ENCODE data around the gene KIF3C.
"Not testable (repeated sequence)": the region's sequence is repeated elsewhere in the genome, so short reads cannot be mapped to it uniquely, and the experiment has no call there.

The KIF3C gene

DNA sequence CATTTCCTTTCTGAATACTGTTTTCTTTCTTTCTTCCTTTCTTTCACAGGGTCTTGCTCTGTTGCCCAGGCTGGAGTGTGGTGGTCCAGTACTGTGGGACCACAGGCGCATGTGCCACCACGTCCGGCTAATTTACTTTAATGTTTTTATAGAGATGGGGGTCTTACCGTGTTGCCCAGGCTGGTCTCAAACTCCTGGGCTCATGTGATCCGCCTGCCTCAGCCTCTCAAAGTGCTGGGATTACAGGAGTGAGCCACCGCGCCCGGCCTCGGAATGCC is 68.7 kb downstream of the KIF3C start:
- DNase-seq: not testable (repeated sequence)

DNA sequence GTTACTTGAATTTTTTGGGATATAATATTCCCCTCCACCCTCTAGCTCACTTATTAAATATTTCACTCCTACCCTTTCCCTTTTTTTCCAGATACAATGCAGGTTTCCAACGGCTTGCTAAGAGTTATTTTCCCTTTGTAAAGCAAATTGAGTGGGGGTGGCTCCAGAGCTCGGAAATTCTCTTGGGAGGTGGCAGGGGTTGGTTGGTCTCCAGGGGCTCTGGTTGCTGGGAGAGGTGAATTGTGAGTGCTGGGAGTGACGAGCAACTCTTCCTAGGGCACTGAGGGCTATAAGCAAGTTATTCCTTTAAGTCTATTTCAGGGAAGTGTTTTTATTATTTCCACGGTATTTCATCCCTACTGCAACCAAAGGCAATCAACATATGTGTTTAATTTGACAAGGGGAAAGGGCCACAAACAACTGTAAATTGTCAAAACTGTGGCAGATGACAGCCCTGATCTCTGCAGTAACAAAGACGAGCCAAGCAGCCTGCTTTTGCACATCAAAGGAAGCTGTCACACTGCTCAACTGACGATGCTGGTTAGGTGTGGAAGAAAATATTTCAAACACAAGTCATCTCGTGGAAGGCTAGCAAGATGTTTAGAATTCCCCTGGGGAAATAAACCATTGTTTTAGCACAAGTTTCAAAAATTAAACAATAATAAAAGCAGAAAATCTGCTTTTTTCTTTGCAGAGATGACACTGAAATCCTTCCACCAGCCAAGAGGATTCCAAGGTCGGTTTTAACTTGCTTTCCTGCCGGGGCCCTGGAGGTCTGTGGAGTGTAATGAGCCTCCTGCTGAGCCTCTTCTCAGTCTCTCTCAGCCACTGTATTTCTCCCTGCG is 69.2 kb downstream of the KIF3C start:
- no peak for DNase-seq

GRCh38 chr2:25909574-25909973 is 72.7 kb downstream of the KIF3C start:
- not testable (repeated sequence) for DNase-seq

DNA sequence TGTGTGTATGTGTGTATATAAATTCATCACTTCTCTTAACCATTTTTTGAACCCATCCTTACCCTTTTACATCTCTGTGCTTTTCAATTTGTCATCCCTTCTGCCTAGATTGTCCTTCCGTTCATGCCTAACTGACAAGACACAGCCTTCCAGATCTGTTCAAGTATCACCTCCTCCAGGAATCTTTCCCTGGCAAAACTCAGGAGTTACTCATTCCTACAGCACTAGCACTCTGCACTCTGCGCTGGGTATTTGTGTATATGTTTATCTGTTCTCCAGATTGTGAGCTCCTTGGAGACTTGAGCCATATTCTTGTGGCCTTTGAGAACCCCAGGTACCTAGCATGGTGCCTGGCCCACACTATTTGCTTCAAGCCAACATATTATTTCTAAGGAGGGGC is 77.2 kb downstream of the KIF3C start:
- no peak for DNase-seq

DNA sequence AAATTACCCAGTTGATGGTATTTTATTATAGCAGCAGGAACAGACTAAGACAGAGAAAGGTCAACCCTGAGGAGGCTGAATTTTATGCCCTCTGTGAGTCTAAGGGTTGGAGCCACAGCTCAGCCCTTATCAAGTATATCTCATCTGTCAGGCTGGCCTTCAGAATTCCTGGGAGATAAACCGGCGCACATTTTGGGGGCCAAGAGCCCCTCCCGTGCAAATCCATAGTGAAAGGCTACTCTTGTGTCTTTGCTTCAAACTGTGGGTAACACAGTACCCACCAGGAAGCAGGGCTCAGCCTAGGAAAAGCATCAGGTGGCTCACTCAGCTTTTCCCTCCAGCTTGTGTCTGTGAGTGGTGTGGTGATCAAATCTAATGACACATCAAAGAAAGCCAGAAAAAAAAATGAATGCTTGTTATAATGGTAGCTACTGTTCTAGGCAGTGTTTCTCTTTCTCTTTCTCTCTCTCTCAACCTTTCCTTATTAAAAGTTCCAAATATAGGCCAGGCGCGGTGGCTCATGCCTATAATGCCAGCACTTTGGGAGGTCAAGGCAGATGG is 79.0 kb downstream of the KIF3C start:
- no peak for DNase-seq

GRCh38 chr2:25899404-25899970 is 82.8 kb downstream of the KIF3C start:
- DNase-seq: no peak

- DNase-seq: no peak
Measured at GRCh38 chr2:25897506-25897905, 84.8 kb downstream of the KIF3C start.

DNA sequence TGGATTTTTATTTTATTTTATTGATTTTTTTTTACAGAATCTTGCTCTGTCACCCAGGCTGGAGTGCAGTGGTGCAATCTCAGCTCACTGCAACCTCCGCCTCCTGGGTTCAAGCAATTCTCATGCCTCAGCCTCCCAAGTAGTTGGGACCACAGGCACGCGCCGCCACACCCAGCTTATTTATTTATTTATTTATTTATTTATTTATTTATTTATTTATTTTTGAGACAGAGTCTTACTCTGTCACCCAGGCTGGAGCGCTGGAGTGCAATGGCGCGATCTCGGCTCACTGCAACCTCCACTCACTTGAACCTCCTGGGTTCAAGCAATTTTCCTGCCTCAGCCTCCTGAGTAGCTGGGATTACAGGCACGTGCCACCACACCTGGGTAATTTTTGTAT is 86.0 kb downstream of the KIF3C start:
- not testable (repeated sequence) for DNase-seq

GRCh38 chr2:25895610-25896009 is 86.7 kb downstream of the KIF3C start:
- DNase-seq: no peak

DNA sequence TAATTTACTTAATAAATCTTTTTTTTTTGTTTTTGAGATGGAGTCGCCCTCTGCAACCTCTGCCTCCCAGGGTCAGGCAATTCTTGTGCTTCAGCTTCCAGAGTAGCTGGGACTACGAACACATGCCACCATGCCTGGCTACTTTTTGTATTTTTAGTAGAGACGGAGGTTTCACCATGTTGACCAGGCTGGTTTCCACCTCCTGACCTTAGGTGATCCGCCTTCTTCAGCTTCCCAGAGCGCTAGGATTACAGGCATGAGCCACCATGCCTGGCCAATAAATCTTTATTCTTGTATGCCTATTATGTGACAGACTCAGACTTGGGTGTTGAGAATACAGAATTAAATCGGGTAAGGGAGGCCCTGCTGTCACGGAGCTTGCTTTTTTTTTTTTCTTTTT is 87.3 kb downstream of the KIF3C start:
- DNase-seq: no peak

DNA sequence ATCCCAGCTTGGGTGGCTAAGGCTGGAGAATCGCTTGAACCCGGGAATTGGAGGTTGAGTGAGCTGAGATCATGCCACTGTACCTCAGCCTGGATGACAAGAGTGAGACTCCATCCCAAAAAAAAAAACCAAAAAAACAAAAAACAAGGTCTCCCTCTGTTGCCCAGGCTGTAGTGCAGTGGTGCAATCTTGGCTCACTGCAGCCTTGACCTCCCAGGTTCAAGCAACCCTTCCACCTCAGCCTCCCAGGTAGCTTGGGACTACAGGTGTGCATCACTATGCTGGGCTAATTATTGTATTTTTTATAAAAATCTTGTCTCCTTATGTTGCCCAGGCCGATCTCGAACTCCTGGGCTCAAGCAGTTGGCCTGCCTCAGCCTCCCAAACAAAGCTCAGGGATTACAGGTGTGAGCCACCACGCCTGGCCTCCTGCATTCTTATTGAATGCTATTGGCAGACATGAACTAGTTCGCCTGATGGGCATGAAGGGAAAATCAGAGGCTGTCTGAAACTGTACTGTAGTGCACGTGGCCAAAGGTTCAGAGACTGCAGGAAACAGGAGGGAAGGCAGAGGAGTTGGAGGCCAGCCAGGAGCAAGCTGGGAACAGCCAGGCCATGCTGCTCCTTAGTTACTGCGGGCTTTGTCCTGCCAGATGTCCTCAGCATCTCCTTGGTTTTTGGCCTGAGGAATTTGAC is 88.0 kb downstream of the KIF3C start:
- DNase-seq: peak; percentile 33 to 70

- DNase-seq: no peak
Measured at GRCh38 chr2:25891672-25892071, 90.6 kb downstream of the KIF3C start.

- no peak for DNase-seq
Measured at GRCh38 chr2:25887624-25888242, 94.6 kb downstream of the KIF3C start.

DNA sequence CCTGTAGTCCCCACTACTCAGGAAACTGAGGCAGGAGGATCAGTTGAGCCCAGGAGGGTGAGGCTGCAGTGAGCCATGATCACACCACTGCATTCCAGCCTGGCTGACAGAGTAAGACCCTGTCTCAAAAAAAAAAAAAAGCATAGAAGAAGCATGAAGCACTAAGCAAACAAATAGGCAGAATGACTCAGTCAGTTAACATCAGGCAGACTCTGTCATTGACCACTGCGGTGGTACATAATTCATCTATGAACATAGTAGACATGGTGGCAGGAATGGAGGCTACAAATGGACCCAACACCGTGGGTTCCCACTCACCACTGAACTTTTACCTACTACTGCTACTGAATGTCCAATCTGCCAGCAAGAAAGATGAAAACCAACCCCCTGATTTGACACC is 96.4 kb downstream of the KIF3C start:
- no peak for DNase-seq

DNA sequence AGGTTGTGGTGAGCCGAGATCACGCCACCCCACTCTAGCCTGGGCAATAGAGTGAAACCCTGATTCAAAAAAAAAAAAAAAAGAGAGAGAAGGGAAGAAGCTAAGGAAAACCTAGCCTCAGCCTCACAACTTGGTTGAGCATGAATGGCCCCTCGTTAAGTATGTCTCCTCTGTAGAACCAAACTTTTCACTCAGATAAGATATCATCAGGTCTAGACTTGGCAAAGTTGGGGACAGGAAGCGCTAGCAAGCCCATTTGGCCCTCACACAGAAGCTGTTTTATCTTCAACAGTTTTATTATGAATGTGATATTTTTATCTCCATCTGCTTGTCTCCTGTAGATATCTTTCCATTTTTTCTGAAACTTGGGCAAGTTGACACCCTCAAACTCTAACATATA is 100.5 kb downstream of the KIF3C start:
- DNase-seq: no peak

GRCh38 chr2:25879133-25879730 is 103.1 kb downstream of the KIF3C start:
- no peak for DNase-seq

DNA sequence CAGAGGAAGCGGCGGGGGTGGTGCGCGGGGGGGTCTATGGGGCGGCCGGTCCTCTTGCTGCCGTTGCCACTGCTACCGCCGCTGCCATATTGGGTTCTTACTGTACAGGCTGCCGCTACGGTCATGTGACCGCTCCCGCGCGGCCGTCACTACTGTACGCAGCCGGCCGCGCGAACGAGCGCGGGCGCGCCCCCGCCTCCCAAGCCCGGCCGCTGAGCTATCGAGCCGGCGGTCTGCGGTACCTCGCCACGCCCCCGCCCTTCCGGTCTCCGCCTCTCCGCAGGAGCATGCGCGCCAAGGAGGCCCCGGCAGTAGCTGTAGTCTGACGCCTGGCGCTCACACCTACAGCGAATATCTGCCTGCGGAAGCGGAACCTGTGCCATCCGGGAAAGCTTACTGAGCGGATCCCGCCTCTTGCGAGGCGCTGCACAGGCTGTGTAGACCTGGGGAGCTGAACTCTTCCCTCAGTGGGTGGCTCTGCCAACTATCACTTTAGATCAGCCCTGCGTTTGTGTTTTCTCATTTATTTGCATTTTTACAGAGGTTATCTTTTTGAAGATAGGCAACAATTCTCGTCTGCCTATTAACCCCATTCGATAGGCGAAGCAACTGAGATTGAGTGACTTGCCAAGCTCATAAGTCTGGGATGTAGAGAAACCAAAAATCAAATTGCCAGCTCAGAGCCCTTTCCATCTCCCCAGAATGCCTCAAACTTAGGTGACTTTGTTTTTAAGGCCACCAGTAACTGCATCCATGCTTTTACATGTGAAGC is 103.8 kb downstream of the KIF3C start, which contains the start of gene ASXL2:
ASXL2 (minus strand) TSS at position 127 of the 772 bp plus-strand sequence. CDS start 265 bp downstream, outside the sequence.
- DNase-seq: peak; percentile 96 to 99

DNA sequence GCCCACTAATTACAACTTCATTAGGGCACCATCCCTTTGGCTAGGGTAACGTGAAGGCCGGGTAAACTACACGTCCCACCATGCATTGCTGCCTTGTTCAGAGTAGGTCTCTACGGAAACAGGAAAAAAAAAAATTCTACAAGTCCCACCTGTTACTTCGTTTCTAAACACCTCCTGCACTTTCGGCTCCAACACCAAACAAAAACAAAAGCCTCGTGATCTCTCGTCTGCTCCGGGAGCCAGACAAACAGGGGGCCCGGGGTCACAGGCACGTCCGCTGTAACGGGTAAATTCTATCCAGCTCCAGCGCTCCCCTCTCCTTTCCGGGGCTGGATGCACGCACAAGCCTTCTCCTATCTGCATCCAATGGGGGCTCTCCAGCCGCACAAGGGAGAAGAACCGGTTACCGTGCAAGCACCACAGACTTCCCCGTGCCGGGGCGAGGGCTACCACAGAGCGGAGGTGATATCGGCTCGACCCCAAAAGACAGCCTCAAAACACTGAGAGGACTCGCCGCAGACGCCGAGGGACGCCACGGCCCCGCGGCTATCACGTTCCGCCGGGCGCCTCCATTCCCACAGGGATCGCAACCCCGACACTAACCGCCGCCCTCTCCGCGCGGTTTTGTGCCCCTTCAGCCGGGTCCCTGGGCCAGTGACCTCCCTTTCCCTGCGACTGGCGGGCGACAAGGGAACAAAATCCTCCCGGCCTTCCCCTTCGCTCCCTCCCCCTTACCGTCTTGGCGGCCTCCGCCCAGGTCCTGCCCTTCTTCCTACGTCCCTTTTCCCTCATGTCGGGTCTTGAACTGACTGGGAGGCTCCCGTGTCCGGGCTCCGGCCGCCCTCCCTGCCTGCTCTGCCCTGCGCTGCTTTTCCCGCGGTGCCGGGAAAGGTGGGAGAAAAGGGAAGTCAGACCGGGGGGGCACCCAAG is 104.6 kb downstream of the KIF3C start:
- peak; percentile 26 to 70 for DNase-seq
